ENCODE data around the gene EVL. TPM values are rescaled to one million over a fixed set of nuclear protein-coding genes. Genes with fewer than 3 reads are reported as not detected.

The EVL gene
- polyA plus RNA-seq, 2 of the 4 experiments (the other 2 are of a cell fraction) = 14.8 to 32.9 TPM

GRCh38 chr14:100039903-100040302, 25.3 kb upstream of the EVL start:
- TF ChIP-seq NFE2L2 (conservative IDR thresholded peaks at IDR 0.05; ENCODE audit: low read length) = no peak
- no peak for TF ChIP-seq MAFK (IDR thresholded peaks at IDR 0.05; ENCODE audit: partially characterized antibody)
- TF ChIP-seq CBX8 (IDR thresholded peaks at IDR 0.05) = no peak
- TF ChIP-seq NR3C1 (IDR thresholded peaks at IDR 0.05) = no peak
- no peak for TF ChIP-seq ATOH8 (CRISPR knock-in tag; IDR thresholded peaks at IDR 0.05; ENCODE audit: low read depth)
- no peak for TF ChIP-seq CBX2 (IDR thresholded peaks at IDR 0.05; ENCODE audit: borderline replicate concordance, low read depth)
- no peak for TF ChIP-seq SREBF2 (IDR thresholded peaks at IDR 0.05)
- TF ChIP-seq MYC (IDR thresholded peaks at IDR 0.05; ENCODE audit: borderline replicate concordance, low read length) = no peak
- TF ChIP-seq RARB (CRISPR knock-in tag; IDR thresholded peaks at IDR 0.05) = no peak
- TF ChIP-seq POLR2AphosphoS2 (conservative IDR thresholded peaks at IDR 0.05; ENCODE audit: low read length) = no peak
- no peak for TF ChIP-seq JUNB (IDR thresholded peaks at IDR 0.05)
- TF ChIP-seq GATA3 (IDR thresholded peaks at IDR 0.05; ENCODE audit: borderline replicate concordance) = no peak
- no peak for TF ChIP-seq ZC3H11A (IDR thresholded peaks at IDR 0.05)
- TF ChIP-seq BCL3 (IDR thresholded peaks at IDR 0.05) = no peak
- TF ChIP-seq JUN (IDR thresholded peaks at IDR 0.05) = no peak
- no peak for TF ChIP-seq RFX5 (IDR thresholded peaks at IDR 0.05)
- no peak for TF ChIP-seq EHF (CRISPR knock-in tag; IDR thresholded peaks at IDR 0.05)
- TF ChIP-seq HOXB13 (CRISPR knock-in tag; IDR thresholded peaks at IDR 0.05; ENCODE audit: low read depth) = no peak
- no peak for TF ChIP-seq E2F6 (IDR thresholded peaks at IDR 0.05; ENCODE audit: borderline replicate concordance, low read depth)
- TF ChIP-seq HOXB5 (CRISPR knock-in tag; IDR thresholded peaks at IDR 0.05) = no peak
- no peak overlapping the region for H3K4me3 ChIP-seq
- no peaks in the 10 kb centered on the region for H3K9me3 ChIP-seq
- ATAC-seq (no peak), DNase-seq (ENCODE audit: low read depth in 1 of 2, low spot score in 1 of 2) (no peak), FAIRE-seq (no peak)
- peaks cover 13% of the 10 kb centered on the region; the same call in 2 of the 3 replicates for H3K4me1 ChIP-seq
- POLR2A ChIA-PET = no interaction called here
- 93% methylated on average over 3 of the region's 3 CpGs for WGBS (ENCODE audit: missing lambda C conversion rate)
- no peak overlapping the region for H3K4me2 ChIP-seq
- H3K27ac ChIP-seq = no peak overlapping the region
- CTCF ChIA-PET = interaction anchor here (0.7 to 5.7 kb wide), 11 partner anchors 9 to 68 kb away, joined by 3 to 36 read pairs (median 4); no protein-coding TSS in a partner anchor

GRCh38 chr14:100041271-100041670, 24.0 kb upstream of the EVL start:
- no peak for ATAC-seq
- Histone ChIP-seq H3K4me2 (no peak overlapping the region), H3K9me3 (no peaks in the 10 kb centered on the region), H3K4me1 (peaks cover 13% of the 10 kb centered on the region; the same call in 2 of the 3 replicates), H3K4me3 (no peak overlapping the region), H3K27ac (no peak overlapping the region)
- TF ChIP-seq CTCF (IDR thresholded peaks at IDR 0.05) (no peak), MAZ (IDR thresholded peaks at IDR 0.05; ENCODE audit: borderline replicate concordance, low read depth, low read length) (no peak), GATA3 (IDR thresholded peaks at IDR 0.05; ENCODE audit: borderline replicate concordance) (no peak), RARB (CRISPR knock-in tag; IDR thresholded peaks at IDR 0.05) (no peak), ZC3H11A (IDR thresholded peaks at IDR 0.05) (no peak), HEYL (CRISPR knock-in tag; IDR thresholded peaks at IDR 0.05) (no peak)
- FAIRE-seq = no peak
- no peak for DNase-seq (ENCODE audit: low read depth in 1 of 2, low spot score in 1 of 2)
- CTCF ChIA-PET = interaction anchor here (1.9 to 5.7 kb wide), 2 partner anchors 28 to 59 kb away, joined by 4 to 36 read pairs; no protein-coding TSS in a partner anchor
- POLR2A ChIA-PET = no interaction called here
- WGBS (ENCODE audit: missing lambda C conversion rate) = 80% methylated on average over 2 of the region's 2 CpGs
